IPS-18a (cell line): ENCODE data around the gene FLOT1.
A peak's percentile ranks its signal among the peaks of the same experiment; 100 is the strongest.

Experiments
- H3K27ac ChIP-seq: one replicate; pipeline ENCODE4 v1.5.1; 2013; ENCODE audit warnings: low read length
- H3K27me3 ChIP-seq: one replicate; pipeline ENCODE4 v1.6.1; 2013; ENCODE audit warnings: mild to moderate bottlenecking, low read length; ENCODE audit not compliant: control insufficient read depth, insufficient read depth
- H3K36me3 ChIP-seq: one replicate; pipeline ENCODE4 v1.6.1; 2013; ENCODE audit warnings: low read depth, low read length; ENCODE audit not compliant: control insufficient read depth
- H3K4me1 ChIP-seq: one replicate; pipeline ENCODE4 v1.6.1; 2013; ENCODE audit warnings: low read depth, low read length; ENCODE audit not compliant: control insufficient read depth
- H3K4me3 ChIP-seq: one replicate; pipeline ENCODE4 v1.5.1; 2013; ENCODE audit warnings: low read length
- H3K9ac ChIP-seq: one replicate; pipeline ENCODE4 v1.6.1; 2013; ENCODE audit warnings: mild to moderate bottlenecking, low read length, moderate library complexity
- H3K9me3 ChIP-seq: one replicate; pipeline ENCODE4 v1.6.1; 2013; ENCODE audit warnings: low read depth, low read length; ENCODE audit not compliant: control insufficient read depth

Gene FLOT1, protein sequence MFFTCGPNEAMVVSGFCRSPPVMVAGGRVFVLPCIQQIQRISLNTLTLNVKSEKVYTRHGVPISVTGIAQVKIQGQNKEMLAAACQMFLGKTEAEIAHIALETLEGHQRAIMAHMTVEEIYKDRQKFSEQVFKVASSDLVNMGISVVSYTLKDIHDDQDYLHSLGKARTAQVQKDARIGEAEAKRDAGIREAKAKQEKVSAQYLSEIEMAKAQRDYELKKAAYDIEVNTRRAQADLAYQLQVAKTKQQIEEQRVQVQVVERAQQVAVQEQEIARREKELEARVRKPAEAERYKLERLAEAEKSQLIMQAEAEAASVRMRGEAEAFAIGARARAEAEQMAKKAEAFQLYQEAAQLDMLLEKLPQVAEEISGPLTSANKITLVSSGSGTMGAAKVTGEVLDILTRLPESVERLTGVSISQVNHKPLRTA

DNA sequence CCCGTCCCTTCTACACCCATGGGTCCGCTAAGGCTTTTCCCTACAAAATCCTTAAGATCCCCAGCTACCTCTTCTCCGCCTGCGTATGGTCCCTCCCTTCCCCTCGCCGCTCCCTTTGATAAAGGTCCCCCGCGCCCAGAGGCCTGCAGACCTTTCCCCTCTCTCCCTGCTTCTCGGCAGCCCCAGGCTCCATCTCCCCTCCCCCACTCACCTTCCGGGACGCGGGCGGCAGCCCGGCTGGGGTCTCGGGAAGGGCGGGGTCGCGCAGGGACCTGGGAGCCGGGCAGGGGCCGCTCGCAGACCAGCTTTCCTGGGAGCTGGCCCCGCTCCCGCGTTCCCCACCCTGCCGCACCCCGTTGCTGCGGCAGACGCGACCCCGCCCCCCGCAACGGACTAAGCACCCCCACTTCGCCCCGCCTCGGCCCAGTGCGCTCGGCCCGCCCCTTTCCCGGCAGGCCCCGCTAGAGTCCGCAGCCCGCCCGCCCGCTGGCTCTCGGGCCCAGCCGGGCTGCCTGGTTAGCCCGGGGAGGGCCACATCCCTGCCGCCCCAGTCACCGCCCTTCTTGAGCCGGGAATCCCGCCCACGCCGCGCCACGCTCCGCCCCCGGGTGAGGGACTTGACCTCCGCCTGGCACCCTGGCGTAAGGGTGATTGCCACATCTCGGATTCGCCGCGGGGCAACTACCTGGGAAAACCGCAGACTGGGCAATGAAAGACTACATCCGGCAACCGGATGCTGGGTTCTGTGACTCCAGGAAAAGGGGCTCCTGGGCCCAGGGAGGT, at the start of gene FLOT1:
FLOT1 (minus strand) TSS at position 372 of the 783 bp plus-strand sequence. CDS start 498 bp downstream, outside the sequence.
- Histone ChIP-seq H3K36me3 (peaks cover 29% of the 10 kb centered on the region), H3K4me1 (peaks cover 8% of the 10 kb centered on the region), H3K4me3 (peak within 1 kb of the TSS; percentile 91)

DNA sequence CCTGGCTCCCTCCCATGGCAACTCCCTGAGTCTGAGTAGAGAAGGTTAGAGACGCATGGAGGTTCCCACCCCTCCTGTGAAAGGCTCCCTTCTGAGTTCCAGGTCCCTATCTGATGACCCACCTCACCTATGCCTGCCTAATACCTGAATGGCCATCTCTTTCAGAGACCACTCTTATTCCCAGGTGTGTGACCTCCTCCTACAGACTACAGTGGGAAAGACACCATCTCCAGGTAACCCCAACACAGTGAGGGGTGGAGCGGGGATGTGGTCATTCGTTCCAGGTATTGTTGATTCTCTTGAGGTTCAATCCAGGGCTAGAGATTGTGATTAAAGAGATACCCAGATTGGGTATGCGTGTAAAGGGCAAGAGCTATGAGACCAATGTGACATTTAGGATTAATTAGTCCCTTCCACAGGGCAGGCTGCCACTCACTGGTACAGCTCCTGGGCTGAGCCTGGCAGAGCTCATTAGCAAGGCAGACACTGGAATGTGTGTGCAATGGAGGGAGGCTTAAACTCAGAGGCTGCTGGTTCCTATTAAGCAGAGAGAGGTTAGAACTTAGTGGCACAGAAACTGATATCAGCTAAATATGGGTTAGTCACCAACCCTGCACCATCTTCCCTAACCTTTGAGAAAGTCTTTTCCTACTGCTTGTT, 48.4 kb upstream of the FLOT1 start:
- Histone ChIP-seq H3K9me3 (no peaks in the 10 kb centered on the region), H3K4me1 (no peaks in the 10 kb centered on the region), H3K9ac (no peak overlapping the region)

More for the DNA sequence above, at the start of gene FLOT1:
- peak within 1 kb of the TSS; percentile 76 for H3K9ac ChIP-seq
- H3K27ac ChIP-seq, result peak within 1 kb of the TSS; percentile 30
- H3K9me3 ChIP-seq, result no peaks in the 10 kb centered on the region
- no peaks in the 10 kb centered on the region for H3K27me3 ChIP-seq

DNA sequence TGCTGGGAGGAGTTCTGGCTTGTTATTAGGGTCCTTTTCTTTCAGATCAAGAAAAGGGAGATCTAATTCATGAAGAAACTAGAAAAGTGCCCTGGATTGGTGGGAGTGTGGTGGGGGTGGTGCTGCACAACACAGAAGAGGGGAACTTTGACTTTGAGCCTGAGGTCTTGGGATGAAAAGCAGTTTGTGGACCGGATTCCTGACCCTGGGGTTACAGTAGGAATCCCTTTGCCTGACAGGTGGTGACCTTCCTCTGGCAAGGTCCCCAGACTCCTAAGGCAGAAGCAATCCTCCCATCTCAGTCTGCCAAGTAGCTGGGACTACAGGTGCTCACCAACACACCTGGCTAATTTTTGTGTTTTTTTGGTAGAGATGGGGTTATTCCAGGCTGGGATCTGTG, 47.1 kb upstream of the FLOT1 start:
- H3K27me3 ChIP-seq, result peaks cover 12% of the 10 kb centered on the region
- no peaks in the 10 kb centered on the region for H3K9me3 ChIP-seq
- H3K4me1 ChIP-seq, result no peaks in the 10 kb centered on the region
- no peaks in the 10 kb centered on the region for H3K36me3 ChIP-seq
- H3K4me3 ChIP-seq, result no peak overlapping the region
- no peak overlapping the region for H3K9ac ChIP-seq
- H3K27ac ChIP-seq, result no peak overlapping the region

More for the DNA sequence above, 48.4 kb upstream of the FLOT1 start:
- H3K36me3 ChIP-seq, result no peaks in the 10 kb centered on the region
- no peak overlapping the region for H3K27ac ChIP-seq
- H3K4me3 ChIP-seq, result no peak overlapping the region
- peaks cover 12% of the 10 kb centered on the region for H3K27me3 ChIP-seq

DNA sequence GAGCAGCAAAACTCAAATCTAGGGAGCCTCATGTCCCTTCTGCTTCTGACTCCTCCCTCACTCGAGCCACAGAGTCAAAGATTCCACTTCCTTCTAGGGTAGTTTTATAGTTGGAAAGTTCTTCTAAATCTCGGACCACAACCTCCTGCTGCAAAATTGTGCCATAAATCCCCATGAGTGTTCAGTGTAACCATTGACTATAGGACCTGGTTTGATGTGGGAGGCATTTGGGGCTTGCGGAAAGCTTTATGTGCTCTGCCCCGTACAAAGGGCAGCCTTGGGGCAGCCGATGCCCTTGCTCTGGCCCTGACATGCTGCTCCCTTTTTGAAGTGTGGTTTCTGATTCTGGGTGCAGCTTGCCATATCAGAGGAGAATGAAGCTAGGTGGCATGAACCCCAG, 45.5 kb upstream of the FLOT1 start:
- H3K27me3 ChIP-seq, result peaks cover 12% of the 10 kb centered on the region
- no peak overlapping the region for H3K9ac ChIP-seq
- H3K4me3 ChIP-seq, result no peak overlapping the region
- H3K36me3 ChIP-seq, result no peaks in the 10 kb centered on the region
- no peaks in the 10 kb centered on the region for H3K4me1 ChIP-seq
- H3K9me3 ChIP-seq, result no peaks in the 10 kb centered on the region
- no peak overlapping the region for H3K27ac ChIP-seq

DNA sequence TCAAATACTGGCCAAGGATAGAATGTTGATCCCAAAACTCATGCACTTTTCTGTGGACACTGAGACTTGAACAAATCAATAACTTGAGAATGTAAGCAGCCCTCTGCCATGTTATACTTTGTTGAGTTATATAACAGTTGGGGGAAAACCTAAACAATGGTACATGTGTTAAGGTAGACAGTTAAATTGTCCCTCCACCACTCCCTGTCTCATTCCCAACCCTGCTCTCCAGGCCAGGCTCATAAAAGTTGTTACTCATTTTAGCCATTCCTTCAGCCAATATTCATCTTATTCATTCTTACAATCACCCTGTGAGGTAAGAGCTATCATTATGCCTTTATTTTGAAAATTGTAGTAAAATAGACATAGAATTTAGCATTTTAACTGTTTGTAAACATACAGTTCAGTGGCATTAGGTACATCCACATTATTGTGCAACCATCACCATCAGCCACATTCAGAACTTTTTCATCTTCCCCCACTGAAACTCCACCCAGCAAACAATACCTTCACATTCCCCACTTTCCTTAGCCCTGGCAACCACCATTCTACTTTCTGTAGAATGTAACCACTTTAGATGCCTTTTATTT, 40.0 kb upstream of the FLOT1 start:
- no peak overlapping the region for H3K27ac ChIP-seq
- no peaks in the 10 kb centered on the region for H3K9me3 ChIP-seq
- H3K9ac ChIP-seq, result no peak overlapping the region
- H3K4me3 ChIP-seq, result no peak overlapping the region
- H3K27me3 ChIP-seq, result no peaks in the 10 kb centered on the region
- H3K4me1 ChIP-seq, result no peaks in the 10 kb centered on the region
- no peaks in the 10 kb centered on the region for H3K36me3 ChIP-seq

DNA sequence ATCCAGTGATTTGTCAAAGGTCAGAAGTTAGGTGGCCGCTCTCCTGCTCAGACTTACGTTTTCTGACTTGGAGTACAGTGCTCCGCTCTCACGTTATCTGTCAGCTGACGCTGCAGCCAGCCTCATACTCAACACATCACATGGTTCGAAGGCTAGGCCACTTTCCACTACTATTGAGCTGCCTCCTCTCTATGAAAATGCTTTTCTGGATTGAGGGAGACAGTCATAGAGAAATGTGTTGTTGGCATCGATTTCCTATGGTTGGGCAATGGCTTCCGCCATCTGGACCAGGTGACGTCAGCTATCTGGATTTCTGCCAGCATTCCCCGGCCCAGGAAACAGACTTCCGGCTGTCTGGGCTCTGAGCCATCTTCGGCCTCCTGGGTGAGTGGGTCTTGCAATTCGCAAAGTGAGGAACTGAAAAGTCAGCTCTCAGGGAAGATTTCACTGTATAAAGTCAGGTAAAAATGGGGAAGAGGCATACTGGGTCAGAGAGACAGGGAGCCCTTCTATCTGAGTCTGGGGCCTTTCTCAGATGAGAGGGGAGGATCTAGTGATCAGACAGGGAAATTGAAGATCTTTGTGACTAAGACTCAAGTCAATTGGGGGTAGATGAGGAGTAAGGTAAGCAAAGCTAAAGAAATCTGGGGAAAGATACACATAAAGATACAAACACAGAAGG, 39.4 kb upstream of the FLOT1 start:
- H3K27ac ChIP-seq, result no peak overlapping the region
- no peaks in the 10 kb centered on the region for H3K36me3 ChIP-seq
- H3K9me3 ChIP-seq, result no peaks in the 10 kb centered on the region
- H3K27me3 ChIP-seq, result no peaks in the 10 kb centered on the region
- H3K9ac ChIP-seq, result no peak overlapping the region
- no peaks in the 10 kb centered on the region for H3K4me1 ChIP-seq
- no peak overlapping the region for H3K4me3 ChIP-seq

DNA sequence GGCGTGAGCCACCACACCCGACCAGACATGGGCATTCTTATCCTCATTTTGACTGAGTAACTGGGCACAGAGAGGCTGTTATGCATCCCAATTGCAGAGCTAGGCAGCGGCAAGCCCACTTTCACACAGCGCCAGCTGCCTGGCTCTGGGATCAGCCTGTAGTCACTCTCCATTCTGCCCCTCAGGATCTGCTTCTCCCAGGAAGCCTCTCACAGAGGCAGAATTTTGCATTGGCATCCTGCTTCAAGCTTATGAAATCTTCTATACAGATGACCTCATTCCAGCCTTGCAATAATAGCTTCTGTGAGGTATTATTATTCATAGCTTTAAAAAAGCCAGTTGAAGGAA, 38.9 kb upstream of the FLOT1 start:
- no peaks in the 10 kb centered on the region for H3K27me3 ChIP-seq
- no peak overlapping the region for H3K27ac ChIP-seq
- H3K9me3 ChIP-seq, result no peaks in the 10 kb centered on the region
- no peak overlapping the region for H3K9ac ChIP-seq
- no peaks in the 10 kb centered on the region for H3K4me1 ChIP-seq
- no peaks in the 10 kb centered on the region for H3K36me3 ChIP-seq
- H3K4me3 ChIP-seq, result no peak overlapping the region

DNA sequence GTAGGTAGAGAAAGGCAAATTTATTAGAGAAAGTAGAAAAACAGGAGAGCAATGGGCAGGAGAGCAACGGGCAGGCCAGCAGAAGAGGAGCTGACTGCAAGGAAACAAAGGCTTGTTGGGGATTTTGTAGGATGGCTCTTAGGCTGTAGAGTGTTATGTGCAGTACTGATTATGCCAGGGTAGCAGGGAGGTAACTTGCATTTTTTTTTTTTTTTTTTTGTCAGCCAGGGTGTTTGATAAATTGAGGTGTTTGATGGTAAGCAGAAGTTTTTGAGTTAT, 38.1 kb upstream of the FLOT1 start:
- Histone ChIP-seq H3K36me3 (no peaks in the 10 kb centered on the region), H3K27ac (no peak overlapping the region), H3K4me1 (no peaks in the 10 kb centered on the region), H3K4me3 (no peak overlapping the region), H3K27me3 (no peaks in the 10 kb centered on the region), H3K9ac (no peak overlapping the region), H3K9me3 (no peaks in the 10 kb centered on the region)

DNA sequence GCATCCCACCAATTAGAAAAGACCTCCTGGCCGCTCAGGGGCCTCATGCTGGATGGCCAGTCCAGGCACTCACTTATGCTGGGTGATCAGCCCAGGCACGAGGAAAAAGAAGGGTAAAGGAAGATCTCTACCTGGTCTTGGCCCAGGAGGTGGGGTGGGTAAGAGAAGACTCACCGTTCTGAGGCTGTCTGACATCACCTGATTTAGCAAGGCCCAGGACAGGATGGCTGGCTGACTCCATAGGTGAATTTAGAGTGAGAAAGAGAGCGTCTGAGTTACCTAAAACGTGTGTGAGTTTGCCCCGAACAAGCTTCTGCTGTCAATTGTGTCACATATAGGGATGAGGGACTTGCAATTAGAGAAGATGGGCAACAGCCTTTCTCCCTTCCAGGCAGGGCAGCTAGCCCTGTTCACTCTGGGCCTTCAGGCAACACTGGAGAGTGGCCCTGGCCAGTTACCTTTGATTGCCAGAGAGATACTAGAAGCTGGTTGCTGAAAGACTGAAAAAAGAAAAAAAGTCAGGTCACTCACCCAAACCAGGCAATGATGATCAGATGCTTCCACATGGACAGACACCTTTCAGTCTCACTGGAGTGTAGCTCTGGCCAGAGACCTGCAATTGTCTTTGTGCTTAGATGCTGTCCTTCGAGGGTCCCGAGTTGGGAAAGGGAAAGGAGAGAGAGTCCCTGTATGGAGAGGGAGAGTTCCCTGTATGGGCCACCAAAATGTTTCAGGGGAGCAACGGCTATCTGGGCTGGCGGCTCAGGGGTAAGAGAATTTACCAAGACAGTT, 37.6 kb upstream of the FLOT1 start:
- Histone ChIP-seq H3K27ac (no peak overlapping the region), H3K9ac (no peak overlapping the region), H3K27me3 (no peaks in the 10 kb centered on the region), H3K36me3 (no peaks in the 10 kb centered on the region), H3K4me1 (no peaks in the 10 kb centered on the region), H3K9me3 (no peaks in the 10 kb centered on the region), H3K4me3 (no peak overlapping the region)

DNA sequence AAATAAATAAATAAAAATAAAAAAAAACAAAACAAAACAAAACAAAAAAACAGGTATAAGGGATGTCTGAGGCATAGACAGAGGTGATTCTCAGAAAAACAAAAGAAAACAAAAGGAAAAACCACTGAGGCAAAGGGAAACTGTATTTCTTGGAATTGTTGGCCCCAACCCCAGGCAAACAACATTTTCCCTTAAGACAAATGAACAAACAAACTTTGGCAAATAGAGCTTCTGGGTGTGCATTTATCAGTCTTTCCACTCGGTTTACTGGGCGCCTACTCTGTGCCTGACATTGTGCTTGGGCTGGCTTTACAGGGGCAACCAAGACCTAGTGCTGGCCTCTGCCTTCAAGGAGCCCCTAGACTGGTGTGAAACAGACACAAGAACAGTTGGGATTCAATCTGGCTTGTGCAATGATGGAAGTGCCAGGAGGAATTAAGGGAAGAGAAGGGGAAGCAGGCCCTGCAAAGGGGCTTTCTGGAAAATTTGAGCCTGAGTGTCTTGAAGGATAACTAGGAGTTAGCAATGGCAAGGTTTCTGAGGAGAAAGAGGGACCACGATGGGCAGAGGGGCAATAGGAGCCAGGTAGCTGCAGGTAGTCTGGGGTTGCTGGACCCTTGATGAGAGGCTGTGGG, 35.6 kb upstream of the FLOT1 start:
- H3K27ac ChIP-seq, result no peak overlapping the region
- no peak overlapping the region for H3K9ac ChIP-seq
- no peaks in the 10 kb centered on the region for H3K27me3 ChIP-seq
- H3K36me3 ChIP-seq, result no peaks in the 10 kb centered on the region
- H3K4me3 ChIP-seq, result no peak overlapping the region
- H3K9me3 ChIP-seq, result no peaks in the 10 kb centered on the region
- no peaks in the 10 kb centered on the region for H3K4me1 ChIP-seq
